ENCODE results near the gene ARHGAP31.
"Not testable (repeated sequence)": the region's sequence is repeated elsewhere in the genome, so short reads cannot be mapped to it uniquely, and the experiment has no call there.

The ARHGAP31 gene

DNA sequence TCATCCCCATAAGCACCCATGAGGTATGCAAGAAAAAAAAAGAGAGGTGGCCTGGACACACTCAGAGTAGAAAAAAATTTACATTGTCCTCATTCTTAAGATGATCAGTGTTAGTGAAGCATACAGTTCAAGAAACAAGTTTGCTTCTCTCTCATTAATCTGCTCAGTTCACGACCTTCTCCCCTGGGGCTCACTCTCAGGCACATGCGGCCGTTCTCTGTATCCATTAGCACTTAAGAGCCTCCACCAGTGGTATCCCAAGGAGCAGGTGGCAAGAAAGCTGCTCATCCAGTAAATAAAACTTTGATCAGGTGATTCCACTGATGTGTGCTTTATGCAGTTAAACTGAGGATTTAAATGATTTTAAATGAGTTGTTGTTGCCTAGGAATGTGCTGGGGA is 57.4 kb downstream of the ARHGAP31 start:
- WGBS, 2 experiments (ENCODE audit: insufficient coverage in 2 of 2) = 92 to 94% methylated on average over 3 of the region's 3 CpGs
- Histone ChIP-seq H3K36me3 (ENCODE audit: control insufficient read depth, insufficient read depth, low read length) (no peaks in the 10 kb centered on the region), H3K27ac (ENCODE audit: low read depth, low read length, severe bottlenecking) (no peak overlapping the region), H3K4me1 (ENCODE audit: control insufficient read depth, insufficient read depth, low read length, poor library complexity, severe bottlenecking) (peaks cover 43% of the 10 kb centered on the region), H3K4me3 (ENCODE audit: extremely low read depth, insufficient read depth, low read length, poor library complexity, severe bottlenecking) (no peak overlapping the region), H3K9me3 (ENCODE audit: control insufficient read depth, low read length) (no peaks in the 10 kb centered on the region)

DNA sequence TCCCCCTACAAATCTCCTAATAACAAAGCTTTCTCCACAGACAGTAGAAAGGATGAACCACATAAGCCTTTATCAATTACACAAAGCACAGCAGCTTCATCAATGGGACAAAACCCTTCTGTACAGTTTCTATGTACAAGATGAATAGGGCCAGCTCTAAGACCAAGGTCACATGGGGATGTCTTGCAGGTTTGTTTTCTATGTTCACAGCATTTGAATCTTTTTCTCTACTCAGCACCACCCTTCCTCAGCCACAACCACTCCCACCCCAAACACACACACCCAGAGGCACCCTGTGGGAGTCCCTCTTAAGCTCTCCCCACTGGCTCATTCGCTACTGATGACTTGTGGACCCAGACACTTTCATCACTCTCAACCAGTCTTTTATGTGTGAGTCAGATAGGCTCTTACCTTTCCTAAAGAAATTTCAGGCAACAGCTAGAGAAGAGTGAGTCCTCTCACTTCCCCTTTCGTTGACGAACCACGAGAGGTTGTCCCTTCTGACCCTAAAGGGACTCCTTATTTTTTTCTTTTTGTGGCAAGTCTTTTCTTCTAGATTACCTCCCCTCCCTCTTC is 57.9 kb downstream of the ARHGAP31 start:
- H3K27ac ChIP-seq (ENCODE audit: low read depth, low read length, severe bottlenecking) = peak overlapping the region; percentile 41
- no peak overlapping the region for H3K4me3 ChIP-seq (ENCODE audit: extremely low read depth, insufficient read depth, low read length, poor library complexity, severe bottlenecking)
- WGBS, 2 experiments (ENCODE audit: insufficient coverage in 2 of 2) = 83 to 89% methylated on average over 3 to 4 of the region's 4 CpGs
- no peaks in the 10 kb centered on the region for H3K36me3 ChIP-seq (ENCODE audit: control insufficient read depth, insufficient read depth, low read length)
- H3K9me3 ChIP-seq (ENCODE audit: control insufficient read depth, low read length) = no peaks in the 10 kb centered on the region
- peaks cover 46% of the 10 kb centered on the region for H3K4me1 ChIP-seq (ENCODE audit: control insufficient read depth, insufficient read depth, low read length, poor library complexity, severe bottlenecking)

GRCh38 chr3:119352863-119353527 is 58.8 kb downstream of the ARHGAP31 start:
- Histone ChIP-seq H3K4me1 (ENCODE audit: control insufficient read depth, insufficient read depth, low read length, poor library complexity, severe bottlenecking) (peaks cover 47% of the 10 kb centered on the region), H3K36me3 (ENCODE audit: control insufficient read depth, insufficient read depth, low read length) (no peaks in the 10 kb centered on the region), H3K4me3 (ENCODE audit: extremely low read depth, insufficient read depth, low read length, poor library complexity, severe bottlenecking) (no peak overlapping the region), H3K27ac (ENCODE audit: low read depth, low read length, severe bottlenecking) (no peak overlapping the region), H3K9me3 (ENCODE audit: control insufficient read depth, low read length) (no peaks in the 10 kb centered on the region)
- WGBS, 2 experiments (ENCODE audit: insufficient coverage in 2 of 2) = 92 to 100% methylated on average over 1 to 2 of the region's 6 CpGs

DNA sequence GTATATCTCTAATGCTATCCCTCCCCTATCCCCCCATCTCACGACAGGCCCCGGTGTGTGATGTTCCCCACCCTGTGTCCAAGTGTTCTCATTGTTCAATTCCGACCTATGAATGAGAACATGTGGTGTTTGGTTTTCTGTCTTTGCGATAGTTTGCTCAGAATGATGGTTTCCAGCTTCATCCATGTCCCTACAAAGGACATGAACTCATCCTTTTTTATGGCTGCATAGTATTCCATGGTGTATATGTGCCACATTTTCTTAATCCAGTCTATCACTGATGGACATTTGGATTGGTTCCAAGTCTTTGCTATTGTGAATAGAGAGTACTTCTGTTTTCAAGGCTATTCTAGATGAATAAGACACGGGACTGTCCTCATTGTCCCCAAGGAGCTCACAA is 61.4 kb downstream of the ARHGAP31 start:
- H3K4me3 ChIP-seq (ENCODE audit: extremely low read depth, insufficient read depth, low read length, poor library complexity, severe bottlenecking); H3K27ac ChIP-seq (ENCODE audit: low read depth, low read length, severe bottlenecking); H3K36me3 ChIP-seq (ENCODE audit: control insufficient read depth, insufficient read depth, low read length); H3K9me3 ChIP-seq (ENCODE audit: control insufficient read depth, low read length): not testable (repeated sequence)
- 100% methylated on average over 1 of the region's 5 CpGs; no CpG with 5 or more reads in 1 of the 2 experiments for WGBS, 2 experiments (ENCODE audit: insufficient coverage in 2 of 2)
- H3K4me1 ChIP-seq (ENCODE audit: control insufficient read depth, insufficient read depth, low read length, poor library complexity, severe bottlenecking) = peaks cover 22% of the 10 kb centered on the region

GRCh38 chr3:119356646-119357045 is 62.5 kb downstream of the ARHGAP31 start:
- H3K36me3 ChIP-seq (ENCODE audit: control insufficient read depth, insufficient read depth, low read length) = no peaks in the 10 kb centered on the region
- no peak overlapping the region for H3K27ac ChIP-seq (ENCODE audit: low read depth, low read length, severe bottlenecking)
- H3K4me1 ChIP-seq (ENCODE audit: control insufficient read depth, insufficient read depth, low read length, poor library complexity, severe bottlenecking) = peaks cover 16% of the 10 kb centered on the region
- no peak overlapping the region for H3K4me3 ChIP-seq (ENCODE audit: extremely low read depth, insufficient read depth, low read length, poor library complexity, severe bottlenecking)
- H3K9me3 ChIP-seq (ENCODE audit: control insufficient read depth, low read length) = no peaks in the 10 kb centered on the region

DNA sequence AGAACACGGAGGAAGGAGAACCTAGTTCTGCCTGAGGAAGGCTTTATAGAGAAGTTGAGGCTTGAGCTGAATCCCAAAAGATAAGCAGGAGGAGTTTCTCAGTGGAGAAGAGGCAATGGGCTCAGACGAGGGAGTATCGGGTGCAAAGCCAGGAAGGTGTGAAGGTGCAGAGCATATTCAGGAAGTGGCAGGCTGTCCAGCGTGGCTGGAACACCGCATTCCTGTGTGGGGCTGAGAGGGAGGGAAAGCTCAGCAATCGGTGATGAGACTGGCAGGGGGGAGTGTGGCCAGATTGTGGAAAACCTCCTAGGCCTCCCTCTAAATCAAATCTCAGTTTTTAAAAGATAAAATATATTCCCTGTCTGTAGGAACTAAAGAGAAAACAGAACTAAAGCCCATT is 63.0 kb downstream of the ARHGAP31 start:
- Histone ChIP-seq H3K9me3 (ENCODE audit: control insufficient read depth, low read length) (no peaks in the 10 kb centered on the region), H3K4me1 (ENCODE audit: control insufficient read depth, insufficient read depth, low read length, poor library complexity, severe bottlenecking) (peaks cover 16% of the 10 kb centered on the region), H3K4me3 (ENCODE audit: extremely low read depth, insufficient read depth, low read length, poor library complexity, severe bottlenecking) (no peak overlapping the region), H3K36me3 (ENCODE audit: control insufficient read depth, insufficient read depth, low read length) (no peaks in the 10 kb centered on the region), H3K27ac (ENCODE audit: low read depth, low read length, severe bottlenecking) (no peak overlapping the region)
- WGBS, 2 experiments (ENCODE audit: insufficient coverage in 2 of 2) = 60 to 61% methylated on average over 1 to 3 of the region's 6 CpGs

GRCh38 chr3:119359476-119360326 is 65.5 kb downstream of the ARHGAP31 start:
- Histone ChIP-seq H3K9me3 (ENCODE audit: control insufficient read depth, low read length) (no peaks in the 10 kb centered on the region), H3K27ac (ENCODE audit: low read depth, low read length, severe bottlenecking) (peak overlapping the region; percentile 36), H3K36me3 (ENCODE audit: control insufficient read depth, insufficient read depth, low read length) (no peaks in the 10 kb centered on the region), H3K4me1 (ENCODE audit: control insufficient read depth, insufficient read depth, low read length, poor library complexity, severe bottlenecking) (peaks cover 4% of the 10 kb centered on the region), H3K4me3 (ENCODE audit: extremely low read depth, insufficient read depth, low read length, poor library complexity, severe bottlenecking) (no peak overlapping the region)
- WGBS, 2 experiments (ENCODE audit: insufficient coverage in 2 of 2) = 68 to 71% methylated on average over 7 of the region's 11 CpGs

DNA sequence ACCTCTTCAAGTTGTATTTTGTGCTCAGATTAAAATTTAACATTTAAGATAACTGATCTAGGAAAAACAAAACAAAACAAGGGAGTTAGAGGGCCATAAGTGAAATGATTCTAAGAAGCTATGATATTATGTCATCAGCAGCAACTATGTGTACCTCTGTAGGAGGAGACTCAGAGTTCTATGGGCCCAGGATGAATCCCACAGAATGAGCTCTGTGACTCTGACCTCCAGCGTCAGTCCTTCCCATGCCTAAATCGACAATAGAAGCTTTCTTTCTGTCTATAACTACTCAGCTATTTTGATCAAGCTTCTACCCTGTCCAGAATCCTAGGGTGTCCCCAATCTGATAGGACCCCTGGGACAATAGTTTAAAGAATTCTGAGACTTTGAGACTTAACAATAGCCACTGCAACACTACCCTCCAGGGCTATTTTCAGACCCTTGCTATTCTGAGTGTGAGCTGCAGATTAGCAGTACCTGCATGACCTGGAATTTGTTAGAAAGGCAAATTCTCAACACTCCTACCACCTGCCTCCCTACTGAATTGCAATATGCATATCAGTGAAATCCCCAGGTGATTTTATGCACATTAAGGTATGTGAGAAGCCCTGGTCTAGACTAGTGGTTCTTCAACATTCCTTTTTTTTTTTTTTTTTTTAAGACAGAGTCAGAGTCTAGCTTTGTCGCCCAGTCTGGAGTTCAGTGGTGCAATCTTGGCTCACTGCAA is 66.7 kb downstream of the ARHGAP31 start:
- H3K4me3 ChIP-seq (ENCODE audit: extremely low read depth, insufficient read depth, low read length, poor library complexity, severe bottlenecking) = no peak overlapping the region
- 73 to 93% methylated on average over 2 of the region's 3 CpGs for WGBS, 2 experiments (ENCODE audit: insufficient coverage in 2 of 2)
- H3K36me3 ChIP-seq (ENCODE audit: control insufficient read depth, insufficient read depth, low read length) = peaks cover 6% of the 10 kb centered on the region
- no peak overlapping the region for H3K27ac ChIP-seq (ENCODE audit: low read depth, low read length, severe bottlenecking)
- H3K9me3 ChIP-seq (ENCODE audit: control insufficient read depth, low read length) = no peaks in the 10 kb centered on the region
- peaks cover 4% of the 10 kb centered on the region for H3K4me1 ChIP-seq (ENCODE audit: control insufficient read depth, insufficient read depth, low read length, poor library complexity, severe bottlenecking)

- Histone ChIP-seq H3K9me3 (ENCODE audit: control insufficient read depth, low read length) (no peaks in the 10 kb centered on the region), H3K4me1 (ENCODE audit: control insufficient read depth, insufficient read depth, low read length, poor library complexity, severe bottlenecking) (peaks cover 2% of the 10 kb centered on the region), H3K4me3 (ENCODE audit: extremely low read depth, insufficient read depth, low read length, poor library complexity, severe bottlenecking) (no peak overlapping the region), H3K27ac (ENCODE audit: low read depth, low read length, severe bottlenecking) (no peak overlapping the region), H3K36me3 (ENCODE audit: control insufficient read depth, insufficient read depth, low read length) (peaks cover 11% of the 10 kb centered on the region)
- WGBS, 2 experiments (ENCODE audit: insufficient coverage in 2 of 2) = 100% methylated on average over 2 of the region's 2 CpGs; no CpG with 5 or more reads in 1 of the 2 experiments
Observed at GRCh38 chr3:119362010-119362409, 67.8 kb downstream of the ARHGAP31 start.

DNA sequence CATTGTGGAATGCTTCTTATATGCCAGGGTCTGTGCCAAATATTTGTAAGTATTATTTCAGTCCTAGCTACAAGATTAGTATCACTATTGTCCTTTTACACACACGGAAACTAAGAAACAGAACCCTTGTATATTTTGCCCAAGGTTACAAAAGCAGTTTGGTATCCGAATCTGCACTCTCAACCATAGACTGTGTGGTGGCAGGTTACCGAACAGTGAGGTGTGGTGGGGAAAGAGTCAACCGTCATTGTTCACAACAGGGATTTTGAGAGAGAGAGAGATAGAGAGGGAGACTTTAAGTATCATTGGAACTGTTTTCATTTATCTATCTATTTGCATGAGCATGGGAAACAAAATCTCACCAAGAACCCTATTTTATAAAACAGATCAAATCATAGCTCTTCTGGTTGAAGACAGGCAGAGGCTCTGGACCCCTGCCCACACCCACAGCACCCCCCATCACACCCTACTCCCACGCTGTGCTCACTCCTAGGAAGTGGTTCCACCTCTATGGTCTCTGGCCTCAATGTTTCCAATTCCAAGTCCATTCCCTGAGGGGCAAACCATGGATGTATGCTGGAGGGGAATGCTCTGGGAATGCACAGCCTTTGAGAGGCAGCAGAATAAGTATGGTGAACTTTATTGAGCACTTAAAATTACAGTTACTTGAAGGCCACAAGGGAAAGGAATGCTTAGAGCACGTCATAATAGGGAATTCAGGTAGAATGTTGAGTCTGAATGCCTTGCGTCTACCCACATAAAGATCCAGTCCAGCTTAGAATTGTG is 69.0 kb downstream of the ARHGAP31 start:
- Histone ChIP-seq H3K27ac (ENCODE audit: low read depth, low read length, severe bottlenecking) (no peak overlapping the region), H3K9me3 (ENCODE audit: control insufficient read depth, low read length) (no peaks in the 10 kb centered on the region), H3K4me1 (ENCODE audit: control insufficient read depth, insufficient read depth, low read length, poor library complexity, severe bottlenecking) (no peaks in the 10 kb centered on the region), H3K36me3 (ENCODE audit: control insufficient read depth, insufficient read depth, low read length) (peaks cover 15% of the 10 kb centered on the region), H3K4me3 (ENCODE audit: extremely low read depth, insufficient read depth, low read length, poor library complexity, severe bottlenecking) (no peak overlapping the region)
- WGBS, 2 experiments (ENCODE audit: insufficient coverage in 2 of 2) = 98 to 100% methylated on average over 3 to 5 of the region's 7 CpGs

All from mesodermal cell (in vitro differentiated cells).